Psoas muscle (tissue), 8 donors: ENCODE data around the gene KRT9. TPM values are rescaled to one million over a fixed set of nuclear protein-coding genes. Genes with fewer than 3 reads are reported as not detected.

Source experiments
- ATAC-seq, 4 donors: fragments of 200-7000 bp; cut with Tn5 transposase; one replicate each; pipeline ENCODE4 v1.9.1; 2020; ENCODE audit warnings: moderate library complexity in 3 of 4, mild to moderate bottlenecking in 2 of 4
- DNase-seq, 2 donors: peaks; one replicate each; pipeline ENCODE4 v3.0.0-alpha.2; 2020
- H3K27ac ChIP-seq: fragments of 200-600 bp; one replicate; pipeline ENCODE4 v1.8.0; 2022
- H3K27me3 ChIP-seq, 3 donors: fragments of 200-600 bp in 1 of 3; one replicate each; pipeline versions ENCODE4 v1.6.1 to v1.8.0; 2013 to 2022; ENCODE audit warnings: low read length in 2 of 3, mild to moderate bottlenecking in 2 of 3, moderate library complexity in 1 of 3; ENCODE audit not compliant: insufficient read depth in 3 of 3
- H3K36me3 ChIP-seq, 2 donors: fragments of 200-600 bp in 1 of 2; one replicate each; pipeline versions ENCODE4 v1.6.1 to v1.8.0; 2013 to 2022; ENCODE audit warnings: low read depth in 1 of 2, mild to moderate bottlenecking in 1 of 2, moderate library complexity in 1 of 2; ENCODE audit not compliant: insufficient read depth in 1 of 2
- H3K4me1 ChIP-seq: fragments of 200-600 bp; one replicate; pipeline ENCODE4 v1.8.0; 2022
- H3K4me3 ChIP-seq: fragments of 200-600 bp; one replicate; pipeline ENCODE4 v1.8.0; 2022; ENCODE audit warnings: mild to moderate bottlenecking
- H3K9me3 ChIP-seq: fragments of 200-600 bp; one replicate; pipeline ENCODE4 v1.8.0; 2022
- CTCF ChIP-seq: fragments of 200-600 bp; IDR thresholded peaks from one replicate; pipeline ENCODE4 v1.8.0; 2022; ENCODE audit warnings: antibody characterized with exemption
- WGBS, 3 donors: extraction: QIAGEN DNeasy Blood & Tissue Kit; methylation state at CpG; one replicate each; pipeline versions ENCODE4 v1.1.6 to v1.1.7; 2013; 5-methylcytosine and 5-hydroxymethylcytosine counted together
- intact Hi-C, 2 donors: fragments of 100-400 bp; cut with DNase I; formaldehyde crosslinking; loops; one replicate each; pipeline versions ENCODE4 v1.11.0 to v1.14.2; 2022
- polyA plus RNA-seq, 3 donors: library from polyadenylated mRNA; stranded (reverse); fragments of 200-250 nt; gene quantifications; one replicate each; pipeline ENCODE4 v1.2.3, GENCODE V29; 2013
- total RNA-seq, 4 donors: library from RNA; stranded (reverse); fragmentation: NEBNext Ultra II Directional in 2 of 4; extraction: Animal tissue kit (Norgen Biotek cat#: 25700) in 2 of 4; gene quantifications; one replicate each; pipeline versions ENCODE4 v1.2.1 to v1.2.4, GENCODE V29; 2021 to 2023
- donor health status: healthy with polysubstance abuse.
- donor health status: DM: no; HTN: no; CAD: no; lungs with moderate emphysema.
- donor health status: Bipolar disorder and iron deficiency.
- donor health status: healthy.
- donor health status: DM: yes; HTN: yes; CAD: no.
- donor health status: DM: no; HTN: no; CAD: no.
- donor health status: DM: no; HTN: no; CAD: no.
- donor health status: DM: yes; HTN: yes; CAD: no.

The KRT9 gene
- total and polyA plus RNA-seq, 7 donors = 0.01 TPM; not detected in 6

GRCh38 chr17:41602524-41602923, 30.7 kb upstream of the KRT9 start:
- intact Hi-C loops = no loop called here
- DNase-seq (no peak), ATAC-seq (no peak)
- WGBS, 3 donors = 47 to 59% (median 53%) methylated on average over 2 of the region's 2 CpGs
- Histone ChIP-seq H3K27me3 (peaks cover 0 to 4% (median 2%) of the 10 kb centered on the region in 3 donors), H3K4me1 (no peaks in the 10 kb centered on the region), H3K4me3 (no peak overlapping the region), H3K36me3 (no peaks in the 10 kb centered on the region), H3K9me3 (peaks cover 14% of the 10 kb centered on the region), H3K27ac (no peak overlapping the region)
- TF ChIP-seq CTCF = no peak

- WGBS, 3 donors = 62 to 74% (median 67%) methylated on average over 4 of the region's 4 CpGs
- no peak overlapping the region for H3K4me3 ChIP-seq
- H3K27me3 ChIP-seq = peaks cover 0 to 4% (median 0%) of the 10 kb centered on the region in 3 donors
- intact Hi-C loops = no loop called here
- DNase-seq (no peak), ATAC-seq (no peak)
- H3K9me3 ChIP-seq = no peaks in the 10 kb centered on the region
- H3K27ac ChIP-seq = no peak overlapping the region
- no peak for TF ChIP-seq CTCF
- H3K36me3 ChIP-seq = no peaks in the 10 kb centered on the region
- H3K4me1 ChIP-seq = no peaks in the 10 kb centered on the region
These were observed 28.5 kb upstream of the KRT9 start for GRCh38 chr17:41600318-41600717.

- Histone ChIP-seq H3K27me3 (peaks cover 0 to 4% (median 1%) of the 10 kb centered on the region in 3 donors), H3K9me3 (no peaks in the 10 kb centered on the region), H3K4me3 (no peak overlapping the region), H3K4me1 (no peaks in the 10 kb centered on the region), H3K36me3 (no peaks in the 10 kb centered on the region), H3K27ac (no peak overlapping the region)
- intact Hi-C loops = no loop called here
- DNase-seq = no peak
- TF ChIP-seq CTCF = no peak
- no peak for ATAC-seq
- WGBS, 3 donors = 69 to 88% (median 73%) methylated on average over 1 of the region's 1 CpG
These were observed 27.8 kb upstream of the KRT9 start for GRCh38 chr17:41599680-41600079.

GRCh38 chr17:41595585-41595984, 23.7 kb upstream of the KRT9 start:
- Histone ChIP-seq H3K27me3 (peaks cover 0 to 3% (median 2%) of the 10 kb centered on the region in 3 donors), H3K9me3 (no peaks in the 10 kb centered on the region), H3K27ac (no peak overlapping the region), H3K4me1 (no peaks in the 10 kb centered on the region), H3K4me3 (no peak overlapping the region), H3K36me3 (no peaks in the 10 kb centered on the region)
- no peak for DNase-seq
- 70 to 81% (median 76%) methylated on average over 8 of the region's 8 CpGs for WGBS, 3 donors
- no peak for TF ChIP-seq CTCF
- intact Hi-C loops = no loop called here
- ATAC-seq = no peak

- WGBS, 3 donors = 43 to 71% (median 59%) methylated on average over 3 of the region's 3 CpGs
- H3K4me3 ChIP-seq = no peak overlapping the region
- H3K27me3 ChIP-seq = peaks cover 0 to 3% (median 2%) of the 10 kb centered on the region in 3 donors
- DNase-seq = no peak
- H3K9me3 ChIP-seq = no peaks in the 10 kb centered on the region
- TF ChIP-seq CTCF = no peak
- ATAC-seq = no peak
- intact Hi-C loops = no loop called here
- no peaks in the 10 kb centered on the region for H3K4me1 ChIP-seq
- H3K36me3 ChIP-seq = no peaks in the 10 kb centered on the region
- no peak overlapping the region for H3K27ac ChIP-seq
These were observed 22.6 kb upstream of the KRT9 start for GRCh38 chr17:41594363-41594915.
